ENCODE measurements around the gene TMED6.

DNA sequence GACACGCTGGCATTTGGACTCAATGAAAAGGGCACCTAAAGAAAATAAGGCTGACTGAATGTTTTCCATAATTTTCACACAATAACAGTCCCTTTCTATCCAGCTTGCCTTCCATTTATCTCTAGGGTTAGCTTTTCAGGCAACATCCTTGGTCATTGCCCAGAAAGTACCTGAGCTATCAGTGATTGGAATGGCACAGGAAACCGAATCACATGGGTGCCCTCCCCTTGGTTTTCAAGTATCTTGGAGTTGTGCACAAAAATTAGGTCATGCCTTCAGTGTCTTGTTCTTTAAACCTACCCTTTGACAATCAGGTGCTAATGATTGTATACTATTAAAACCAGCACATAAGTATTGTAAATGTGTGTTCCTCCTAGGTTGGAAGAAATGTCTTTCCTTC is 43.7 kb downstream of the TMED6 start:
- TF ChIP-seq, protein P1, sequence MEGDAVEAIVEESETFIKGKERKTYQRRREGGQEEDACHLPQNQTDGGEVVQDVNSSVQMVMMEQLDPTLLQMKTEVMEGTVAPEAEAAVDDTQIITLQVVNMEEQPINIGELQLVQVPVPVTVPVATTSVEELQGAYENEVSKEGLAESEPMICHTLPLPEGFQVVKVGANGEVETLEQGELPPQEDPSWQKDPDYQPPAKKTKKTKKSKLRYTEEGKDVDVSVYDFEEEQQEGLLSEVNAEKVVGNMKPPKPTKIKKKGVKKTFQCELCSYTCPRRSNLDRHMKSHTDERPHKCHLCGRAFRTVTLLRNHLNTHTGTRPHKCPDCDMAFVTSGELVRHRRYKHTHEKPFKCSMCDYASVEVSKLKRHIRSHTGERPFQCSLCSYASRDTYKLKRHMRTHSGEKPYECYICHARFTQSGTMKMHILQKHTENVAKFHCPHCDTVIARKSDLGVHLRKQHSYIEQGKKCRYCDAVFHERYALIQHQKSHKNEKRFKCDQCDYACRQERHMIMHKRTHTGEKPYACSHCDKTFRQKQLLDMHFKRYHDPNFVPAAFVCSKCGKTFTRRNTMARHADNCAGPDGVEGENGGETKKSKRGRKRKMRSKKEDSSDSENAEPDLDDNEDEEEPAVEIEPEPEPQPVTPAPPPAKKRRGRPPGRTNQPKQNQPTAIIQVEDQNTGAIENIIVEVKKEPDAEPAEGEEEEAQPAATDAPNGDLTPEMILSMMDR (IDR thresholded peaks at IDR 0.05) = no peak
- TF ChIP-seq EZH2phosphoT487 (IDR thresholded peaks at IDR 0.05) (no peak), EZH2 (IDR thresholded peaks at IDR 0.05) (no peak)
